CD4-positive, alpha-beta T cell treated with Interleukin-12 subunit alpha and Interleukin-12 subunit beta, for 1 hour (primary cell): ENCODE results near the gene LRRTM3.

ENCODE experiments used
- DNase-seq: peaks from one replicate; pipeline ENCODE4 v3.0.0-alpha.2; 2020

The LRRTM3 gene

DNA sequence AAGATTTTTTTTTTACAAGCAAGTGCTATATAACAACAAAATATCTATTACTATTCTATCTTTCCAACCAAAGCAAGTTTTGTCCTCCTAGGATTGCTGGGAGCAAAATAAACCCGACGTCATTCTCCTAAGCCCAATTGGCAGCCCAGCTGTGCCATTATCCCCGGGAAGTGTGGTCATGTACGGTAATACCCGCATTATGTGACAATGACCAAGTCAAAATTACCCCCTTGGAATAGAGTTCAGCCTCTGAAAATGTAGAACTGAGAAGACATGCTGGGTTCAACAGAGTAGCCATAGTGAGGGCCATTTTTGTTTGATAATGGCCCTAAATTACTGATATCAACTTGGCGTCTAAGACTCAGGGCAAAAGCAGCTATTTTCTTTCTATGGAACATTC, 215.5 kb downstream of the LRRTM3 start:
- no peak for DNase-seq

DNA sequence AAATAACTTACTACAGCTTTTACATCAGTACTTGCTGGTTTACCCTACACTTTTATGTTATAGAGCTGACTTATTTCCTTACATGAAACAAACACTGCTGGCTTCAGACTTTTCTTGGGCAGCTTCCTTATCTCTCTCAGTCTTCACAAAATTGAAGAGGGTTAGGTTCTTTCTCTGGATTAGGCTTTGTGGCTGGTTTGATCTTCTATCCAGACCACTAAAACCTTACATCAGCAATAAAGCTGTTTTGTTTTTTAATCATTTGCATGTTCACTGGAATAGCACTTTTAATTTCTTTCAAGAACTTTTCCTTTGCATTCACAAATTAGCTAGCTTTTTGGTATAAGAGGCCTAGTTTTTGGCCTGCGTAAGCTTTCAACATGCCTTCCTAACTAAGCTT, 218.7 kb downstream of the LRRTM3 start:
- DNase-seq = no peak
